Measurements from ENCODE around the gene HERC3. TPM values are rescaled to one million over a fixed set of nuclear protein-coding genes. Genes with fewer than 3 reads are reported as not detected.

The HERC3 gene
- total and polyA plus RNA-seq, 10 of the 15 experiments (the other 5 are each of a cell fraction or from before 2014, with no cell fraction given), result 0.52 to 18.2 (median 2.8) TPM

- H3K27me3 ChIP-seq (replicated peaks in 1 of 2; ENCODE audit: control insufficient read depth in 2 of 2, insufficient read depth in 2 of 2, low read length in 1 of 2), result no peaks in the 10 kb centered on the region
- no peak overlapping the region for H3K4me3 ChIP-seq
- no peak overlapping the region for H2AFZ ChIP-seq (ENCODE audit: control insufficient read depth, low read depth, low read length)
- in situ Hi-C loops (cut with MboI), result no loop called here
- H3K36me3 ChIP-seq (ENCODE audit: control insufficient read depth in 2 of 2, insufficient read depth in 2 of 2, low read length in 1 of 2), result no peaks in the 10 kb centered on the region
- TF ChIP-seq SKIL (IDR thresholded peaks at IDR 0.05; ENCODE audit: low read depth, poor library complexity, severe bottlenecking) (no peak), KLF5 (IDR thresholded peaks at IDR 0.05; ENCODE audit: partially characterized antibody) (no peak), CHD4 (IDR thresholded peaks at IDR 0.05) (no peak), SRF (IDR thresholded peaks at IDR 0.05; ENCODE audit: low read depth in 2 of 2, low read length in 2 of 2) (no peak), ETV6 (conservative IDR thresholded peaks at IDR 0.05 in 1 of 2, IDR thresholded peaks at IDR 0.05 in 1 of 2; ENCODE audit: borderline replicate concordance in 1 of 2, low read depth in 1 of 2) (no peak), IKZF1 (conservative IDR thresholded peaks at IDR 0.05) (no peak), ZNF687 (IDR thresholded peaks at IDR 0.05) (no peak), EGR1 (IDR thresholded peaks at IDR 0.05; ENCODE audit: borderline replicate concordance in 1 of 2, low read depth in 2 of 2, low read length in 2 of 2) (no peak)
- no peaks in the 10 kb centered on the region for H3K9me3 ChIP-seq (replicated peaks; ENCODE audit: control insufficient read depth, insufficient read depth, low read length)
- no peaks in the 10 kb centered on the region for H3K79me2 ChIP-seq (ENCODE audit: control insufficient read depth, insufficient read depth, low read length)
- ChIA-PET POLR2A (no interaction called here), RAD21 (ENCODE audit: unreplicated experiment) (no interaction called here), SMC1A (ENCODE audit: uncharacterized antibody, unreplicated experiment) (interaction anchor here (1.2 to 1.9 kb wide), 4 partner anchors 9 to 298 kb away, joined by 3 to 6 read pairs (median 4); no protein-coding TSS in a partner anchor), CTCF (interaction anchor here (1.2 kb wide), 1 partner anchor 68 kb away, joined by 3 read pairs; no protein-coding TSS in a partner anchor)
- intact Hi-C loops (cut with micrococcal nuclease; ENCODE audit: unreplicated experiment), result no loop called here
- BruUV-seq (replicated peaks), result no TSS peak
- H3K4me2 ChIP-seq (ENCODE audit: control insufficient read depth, insufficient read depth), result no peak overlapping the region
- FAIRE-seq (no peak), ATAC-seq (no peak), DNase-seq (ENCODE audit: low read depth, low spot score) (no peak)
- no peak overlapping the region for H3K9ac ChIP-seq (ENCODE audit: control insufficient read depth, insufficient read depth, low read length)
- H4K20me1 ChIP-seq (ENCODE audit: control insufficient read depth, insufficient read depth), result no peaks in the 10 kb centered on the region
- H3K27ac ChIP-seq (ENCODE audit: control insufficient read depth, insufficient read depth), result no peak overlapping the region
- WGBS (ENCODE audit: insufficient coverage, insufficient replicate concordance, low lambda C conversion rate, missing lambda C conversion rate), result 90% methylated on average over 2 of the region's 2 CpGs
- no peaks in the 10 kb centered on the region for H3K4me1 ChIP-seq (ENCODE audit: control insufficient read depth, insufficient read depth, low read length)
Measured at GRCh38 chr4:88725986-88726385, 133.7 kb downstream of the HERC3 start.
